Stimulated activated CD4-positive, alpha-beta T cell treated with anti-CD3 and anti-CD28 coated beads, Interleukin-2, amount 100 ng/mL, for 4 hours (primary cell): ENCODE data around the gene CFAP157.
A peak's percentile ranks its signal among the peaks of the same experiment; 100 is the strongest.

Experiments
- DNase-seq: peaks from one replicate; pipeline ENCODE4 v3.0.0-alpha.2; 2020; ENCODE audit warnings: low read depth

The CFAP157 gene

DNA sequence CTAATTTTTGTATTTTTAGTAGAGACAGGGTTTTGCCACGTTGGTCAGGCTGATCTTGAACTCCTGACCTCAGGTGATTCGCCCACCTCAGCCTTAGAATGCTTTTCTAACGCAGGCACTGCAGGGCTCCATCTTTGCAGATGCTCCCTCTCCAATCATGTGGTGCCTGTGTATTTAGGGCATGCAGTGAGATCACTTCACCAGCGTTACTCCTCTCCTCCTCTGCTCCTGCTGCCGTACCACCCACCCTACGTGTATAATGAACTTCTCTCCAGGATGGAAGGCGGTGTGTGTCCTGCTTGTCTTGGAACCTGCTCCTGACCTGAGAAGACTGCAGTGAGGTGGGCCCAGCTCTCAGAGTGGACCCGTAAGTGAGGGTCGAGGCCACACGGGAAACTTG lies 13.6 kb upstream of the CFAP157 start:
- DNase-seq, result no peak

DNA sequence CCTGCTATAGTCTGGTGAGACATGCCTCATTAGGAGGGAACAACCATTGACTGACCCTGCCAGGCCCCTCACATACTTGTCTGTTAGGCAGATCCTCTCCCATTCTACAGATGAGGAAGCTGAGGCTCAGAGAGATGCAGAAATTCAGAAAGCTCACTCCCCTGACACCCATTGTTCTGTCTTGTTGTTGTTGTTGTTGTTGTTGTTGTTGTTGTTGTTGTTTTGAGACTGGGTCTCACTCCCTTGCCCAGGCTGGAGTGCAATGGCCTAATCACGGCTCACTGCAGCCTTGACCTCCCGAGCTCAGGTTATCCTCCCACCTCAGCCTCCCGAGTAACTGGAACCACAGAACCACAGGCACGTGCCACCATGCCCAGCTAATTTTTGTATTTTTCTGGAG lies 13.1 kb upstream of the CFAP157 start:
- no peak for DNase-seq

GRCh38 chr9:127694890-127695720 lies 11.7 kb upstream of the CFAP157 start:
- DNase-seq, result no peak

DNA sequence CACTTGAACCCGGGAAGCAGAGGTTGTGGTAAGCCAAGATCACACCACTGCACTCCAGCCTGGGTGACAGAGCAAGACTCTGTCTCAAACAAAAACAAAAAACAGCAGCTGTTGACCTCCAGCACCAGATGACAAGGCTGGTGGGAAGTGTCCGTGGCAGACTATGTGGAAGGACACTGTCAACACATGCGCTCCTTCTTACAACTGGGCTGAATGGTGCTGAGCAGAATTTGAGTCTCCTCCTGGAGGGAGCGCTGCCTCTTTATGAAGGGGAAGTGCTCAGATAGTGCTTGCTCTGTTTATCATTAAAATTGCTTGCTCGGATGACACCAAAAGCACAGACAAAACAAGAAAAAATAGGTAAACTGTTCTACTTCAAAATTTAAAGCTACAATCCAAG lies 9.2 kb upstream of the CFAP157 start:
- DNase-seq, result no peak

GRCh38 chr9:127698386-127698785 lies 8.4 kb upstream of the CFAP157 start:
- no peak for DNase-seq

- peak; percentile 79 for DNase-seq
Measured at GRCh38 chr9:127698985-127699670, 7.7 kb upstream of the CFAP157 start.

DNA sequence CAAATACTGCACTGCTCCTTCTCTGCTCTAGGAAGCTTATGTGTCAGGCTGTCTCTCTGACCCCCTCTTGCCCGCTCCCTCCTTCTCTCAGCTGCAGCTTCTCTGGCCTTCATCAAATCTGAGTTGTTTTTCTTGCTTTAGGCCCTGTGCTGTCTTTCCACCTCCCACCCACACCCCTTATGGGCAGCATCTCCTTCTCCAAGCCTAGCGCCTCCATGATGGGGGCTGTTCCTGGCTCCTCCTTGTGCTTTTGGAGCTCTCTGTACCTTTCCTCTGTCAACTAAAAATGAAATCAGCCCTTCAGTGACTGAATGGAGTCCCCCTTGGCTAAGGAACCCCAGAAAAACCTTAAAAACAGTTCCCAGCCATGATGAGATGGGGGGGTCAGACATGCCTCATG lies 6.6 kb upstream of the CFAP157 start:
- DNase-seq, result no peak

DNA sequence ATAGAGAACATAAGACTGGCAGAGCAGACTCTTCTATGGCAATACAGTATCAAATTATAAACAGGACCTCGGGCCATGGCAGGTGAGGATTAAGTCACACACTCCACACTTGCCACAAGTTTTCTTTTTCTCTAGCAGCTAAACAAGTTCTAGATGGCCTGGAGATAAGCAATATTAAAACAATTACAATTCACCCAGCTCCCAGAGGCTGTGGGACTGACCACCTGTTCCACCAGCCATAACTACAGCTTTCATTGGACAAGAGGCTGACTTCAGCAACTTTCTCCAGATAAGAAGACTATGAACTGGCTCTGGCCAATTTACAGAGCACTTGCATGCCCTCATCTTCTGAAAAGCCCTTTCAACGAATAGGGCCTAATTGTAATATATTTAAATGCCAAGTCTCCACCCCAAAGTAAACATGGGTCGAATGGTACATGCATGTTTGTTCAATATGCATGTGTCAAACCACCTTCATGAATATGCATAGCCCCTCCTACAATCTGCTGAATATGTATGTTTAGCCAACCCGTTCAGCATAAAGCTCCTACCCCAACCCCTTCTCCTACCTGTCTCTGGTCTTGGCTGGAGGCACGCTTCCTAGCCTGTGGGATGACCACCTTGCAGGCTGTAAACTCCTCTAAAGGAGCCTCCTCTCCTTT lies 6.1 kb upstream of the CFAP157 start:
- DNase-seq, result no peak

DNA sequence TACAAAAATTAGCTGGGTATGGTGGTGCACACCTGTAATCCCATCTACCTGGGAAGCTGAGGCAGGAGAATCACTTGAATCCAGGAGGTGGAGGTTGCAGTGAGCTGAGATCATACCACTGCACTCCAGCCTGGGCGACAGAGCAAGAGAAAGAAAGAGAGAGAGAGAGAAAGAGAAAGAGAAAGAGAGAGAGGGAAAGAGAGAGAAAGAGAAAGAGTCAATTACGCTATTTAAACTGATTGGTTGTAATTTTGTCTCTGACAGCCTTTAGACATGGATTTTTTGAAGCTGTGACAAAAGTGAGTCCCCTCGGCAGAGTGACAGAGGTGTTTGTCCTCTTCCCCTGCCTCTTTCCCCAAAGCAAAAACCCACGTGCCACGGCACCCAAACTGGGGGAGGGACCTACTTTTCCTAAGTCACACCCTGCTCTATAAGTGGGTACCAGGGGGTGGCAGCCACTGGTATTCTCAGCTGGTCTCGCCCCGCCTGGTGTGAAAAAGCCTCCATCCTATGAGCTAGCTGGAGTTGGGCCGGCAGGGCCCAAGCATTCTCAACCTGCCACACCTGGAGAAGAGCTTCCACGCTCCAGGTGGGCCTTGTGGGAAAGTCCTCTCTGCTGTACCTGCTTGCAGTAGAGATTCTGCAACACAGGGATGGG lies 3.4 kb upstream of the CFAP157 start:
- no peak for DNase-seq

- no peak for DNase-seq
Measured at GRCh38 chr9:127705577-127706379, 1.0 kb upstream of the CFAP157 start.

DNA sequence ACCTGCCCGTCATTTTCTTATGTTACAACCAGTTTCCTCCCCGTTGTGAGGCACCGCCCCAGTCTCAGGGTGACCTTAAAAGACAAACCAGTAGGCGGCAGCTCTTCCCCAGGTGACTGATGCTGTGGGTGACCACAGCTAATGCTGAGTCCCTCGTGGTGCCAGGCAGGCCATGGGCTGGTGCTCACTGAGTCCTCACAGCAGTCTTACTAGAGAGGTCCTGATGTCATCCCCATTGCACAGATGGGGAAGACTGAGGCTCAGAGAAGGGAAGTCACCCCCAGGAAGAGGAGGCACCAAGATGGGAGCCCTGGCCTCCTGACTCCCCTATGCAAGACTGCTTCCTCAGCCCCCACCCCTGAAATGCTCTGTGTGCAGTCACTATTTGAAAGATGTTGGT lies 978 bp downstream of the CFAP157 start:
- DNase-seq, result no peak

DNA sequence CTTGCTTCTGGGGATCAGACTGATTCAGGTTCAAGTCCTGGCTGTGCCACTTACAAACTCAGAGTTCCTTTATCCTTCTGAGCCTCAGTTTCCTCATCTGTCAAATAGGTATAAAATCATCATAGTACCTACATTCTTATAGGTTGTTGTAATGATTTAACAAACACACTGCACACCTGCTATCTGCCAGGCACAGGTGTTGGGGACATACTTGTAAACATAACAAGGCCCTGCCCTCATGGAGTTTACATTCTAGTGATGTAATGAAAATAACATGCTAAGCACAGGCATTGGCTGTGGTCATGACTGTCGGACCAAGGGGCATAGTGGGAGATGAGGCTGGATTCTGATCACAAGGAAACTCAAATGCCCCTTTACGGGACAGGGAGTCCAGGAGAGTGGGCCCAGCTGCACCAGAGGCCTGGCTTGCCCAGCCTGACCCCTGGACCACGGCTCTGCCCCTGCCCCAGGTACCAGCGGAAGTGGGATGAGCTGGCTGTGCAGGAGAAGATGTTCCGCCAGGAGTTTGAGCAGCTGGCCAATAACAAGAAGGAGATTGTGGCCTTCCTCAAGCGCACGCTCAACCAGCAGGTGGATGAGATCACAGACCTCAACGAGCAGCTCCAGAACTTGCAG lies 2.3 kb downstream of the CFAP157 start:
- no peak for DNase-seq

- DNase-seq, result no peak
Measured at GRCh38 chr9:127710204-127710783, 3.5 kb downstream of the CFAP157 start.

DNA sequence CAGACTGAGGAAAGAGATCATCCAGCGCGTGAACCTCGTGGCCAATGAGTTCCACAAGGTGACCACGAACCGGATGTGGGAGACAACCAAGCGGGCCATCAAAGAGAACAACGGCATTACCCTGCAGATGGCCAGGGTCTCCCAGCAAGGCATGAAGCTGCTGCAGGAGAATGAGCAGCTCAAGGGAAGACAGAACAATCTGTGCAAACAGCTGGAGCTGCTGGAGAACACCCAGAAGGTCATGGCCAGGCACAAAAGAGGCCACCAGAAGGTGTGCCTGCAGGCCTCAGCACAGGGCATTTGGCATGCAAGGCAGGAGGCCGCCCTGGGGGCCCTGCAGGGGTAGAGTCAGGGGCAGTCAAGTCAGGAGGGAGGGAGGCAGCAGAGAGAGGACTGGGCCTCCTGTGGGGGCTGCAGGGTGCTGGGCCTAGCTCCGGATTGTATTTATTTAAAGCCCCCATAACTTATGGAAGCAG lies 4.5 kb downstream of the CFAP157 start:
- no peak for DNase-seq

GRCh38 chr9:127711831-127712274 lies 5.1 kb downstream of the CFAP157 start:
- no peak for DNase-seq

- DNase-seq, result no peak
Measured at GRCh38 chr9:127712371-127712770, 5.6 kb downstream of the CFAP157 start.

DNA sequence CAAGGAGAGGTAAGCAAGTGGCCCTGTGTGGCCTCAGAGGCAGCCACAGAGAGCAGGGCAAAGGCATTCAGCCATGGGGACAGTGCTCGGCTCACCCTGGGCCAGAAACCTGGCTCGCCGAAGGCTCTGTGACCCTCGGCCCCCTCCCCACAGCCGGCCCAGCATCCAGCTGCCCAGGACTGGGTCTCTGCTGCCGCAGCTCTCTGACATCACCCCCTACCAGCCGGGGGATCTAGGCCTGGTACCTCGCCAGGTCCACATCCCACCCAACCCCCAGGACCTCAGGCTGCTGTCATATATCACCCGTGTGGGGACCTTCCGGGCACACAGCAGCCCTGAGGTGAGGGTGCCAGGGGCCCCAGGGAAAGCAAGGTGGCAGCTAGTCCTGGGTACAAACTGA lies 6.1 kb downstream of the CFAP157 start:
- DNase-seq, result no peak

- no peak for DNase-seq
Measured at GRCh38 chr9:127714020-127714750, 7.4 kb downstream of the CFAP157 start.

- no peak for DNase-seq
Measured at GRCh38 chr9:127714951-127715469, 8.2 kb downstream of the CFAP157 start.
